H9 (cell line): Measurements from ENCODE around the gene ARPC1A. TPM values are rescaled to one million over a fixed set of nuclear protein-coding genes. Genes with fewer than 3 reads are reported as not detected.

Source experiments
- DNase-seq: peaks from one replicate; pipeline ENCODE4 v3.0.0-alpha.2; 2017
- H2AFZ ChIP-seq: one replicate; pipeline ENCODE4 v1.6.1; 2013; ENCODE audit warnings: mild to moderate bottlenecking, low read length, control low read depth, moderate library complexity
- H2AK5ac ChIP-seq: 2 replicates; pipeline ENCODE4 v1.6.1; 2013; ENCODE audit warnings: low read length, control low read depth, mixed read lengths; ENCODE audit not compliant: insufficient read length
- H2BK120ac ChIP-seq: one replicate; pipeline ENCODE4 v1.6.1; 2013; ENCODE audit warnings: low read depth, mild to moderate bottlenecking, low read length, control low read depth, inconsistent platforms; ENCODE audit not compliant: poor library complexity, severe bottlenecking
- H2BK12ac ChIP-seq: 2 replicates; pipeline ENCODE4 v1.6.1; 2013; ENCODE audit warnings: low read length, control low read depth, mixed read lengths, low read depth; ENCODE audit not compliant: insufficient read length
- H2BK15ac ChIP-seq: 2 replicates; pipeline ENCODE4 v1.6.1; 2013; ENCODE audit warnings: low read depth, low read length, control low read depth
- H2BK20ac ChIP-seq: one replicate; pipeline ENCODE4 v1.6.1; 2013; ENCODE audit warnings: low read depth, mild to moderate bottlenecking, low read length, control low read depth, inconsistent platforms; ENCODE audit not compliant: poor library complexity, severe bottlenecking
- H2BK5ac ChIP-seq: 2 replicates; pipeline ENCODE4 v1.6.1; 2013; ENCODE audit warnings: low read length, control low read depth, mixed read lengths; ENCODE audit not compliant: insufficient read length
- H3K14ac ChIP-seq: 2 replicates; pipeline ENCODE4 v1.6.1; 2013; ENCODE audit warnings: low read length, control low read depth; ENCODE audit not compliant: insufficient read depth
- H3K18ac ChIP-seq: 2 replicates; pipeline ENCODE4 v1.6.1; 2013; ENCODE audit warnings: low read depth, mild to moderate bottlenecking, mixed read lengths, low read length, control low read depth; ENCODE audit not compliant: insufficient read length
- H3K23ac ChIP-seq: 2 replicates; pipeline ENCODE4 v1.6.1; 2013; ENCODE audit warnings: low read length, control low read depth, mixed read lengths, low read depth; ENCODE audit not compliant: insufficient read length
- H3K23me2 ChIP-seq: 2 replicates; pipeline ENCODE4 v1.6.1; 2013; ENCODE audit warnings: low read depth, mild to moderate bottlenecking, mixed read lengths, low read length, control low read depth; ENCODE audit not compliant: insufficient read length, poor library complexity, severe bottlenecking
- H3K27ac ChIP-seq: 2 replicates; pipeline ENCODE4 v1.5.1; 2013; ENCODE audit warnings: low read length, control low read depth, mixed read lengths, low read depth; ENCODE audit not compliant: insufficient read length
- H3K27me3 ChIP-seq: 2 replicates; pipeline ENCODE4 v1.6.1; 2013; ENCODE audit warnings: low read length, control low read depth, inconsistent platforms; ENCODE audit not compliant: insufficient read depth
- H3K4ac ChIP-seq: 2 replicates; pipeline ENCODE4 v1.6.1; 2013; ENCODE audit warnings: low read depth, mild to moderate bottlenecking, control low read depth, inconsistent platforms, low read length, moderate library complexity
- H3K4me1 ChIP-seq: 2 replicates; pipeline ENCODE4 v1.6.1; 2013; ENCODE audit warnings: low read length, control low read depth, inconsistent platforms; ENCODE audit not compliant: insufficient read depth
- H3K4me2 ChIP-seq: 2 replicates; pipeline ENCODE4 v1.6.1; 2013; ENCODE audit warnings: low read length, control low read depth, mixed read lengths; ENCODE audit not compliant: insufficient read length, insufficient read depth
- H3K56ac ChIP-seq: 2 replicates; pipeline ENCODE4 v1.6.1; 2013; ENCODE audit warnings: low read depth, mild to moderate bottlenecking, mixed read lengths, low read length, control low read depth; ENCODE audit not compliant: insufficient read length
- H3K79me1 ChIP-seq: 2 replicates; pipeline ENCODE4 v1.6.1; 2013; ENCODE audit warnings: low read depth, mild to moderate bottlenecking, moderate library complexity, low read length, control low read depth, inconsistent platforms; ENCODE audit not compliant: insufficient read depth, poor library complexity, severe bottlenecking
- H3K79me2 ChIP-seq: 2 replicates; pipeline ENCODE4 v1.6.1; 2013; ENCODE audit warnings: low read length, control low read depth, inconsistent platforms; ENCODE audit not compliant: insufficient read depth
- H3K9ac ChIP-seq: 2 replicates; pipeline ENCODE4 v1.6.1; 2013; ENCODE audit warnings: low read length, control low read depth, mixed read lengths; ENCODE audit not compliant: insufficient read length; ENCODE audit errors: extremely low read depth
- H3K9me3 ChIP-seq: one replicate; pipeline ENCODE4 v1.6.1; 2013; ENCODE audit warnings: low read depth, low read length, inconsistent platforms; ENCODE audit not compliant: control insufficient read depth
- H3T11ph ChIP-seq: one replicate; pipeline ENCODE4 v1.6.1; 2013; ENCODE audit warnings: mild to moderate bottlenecking, low read length, control low read depth, inconsistent platforms
- H4K20me1 ChIP-seq: one replicate; pipeline ENCODE4 v1.6.1; 2013; ENCODE audit not compliant: control insufficient read depth, insufficient read length, insufficient read depth
- H4K5ac ChIP-seq: 2 replicates; pipeline ENCODE4 v1.6.1; 2013; ENCODE audit warnings: low read depth, mild to moderate bottlenecking, mixed read lengths, low read length, control low read depth; ENCODE audit not compliant: insufficient read length
- H4K8ac ChIP-seq: replicated peaks from 2 replicates; pipeline ENCODE4 v1.6.1; 2013; ENCODE audit warnings: low read length, control low read depth, mixed read lengths, low read depth; ENCODE audit not compliant: insufficient read length
- H4K91ac ChIP-seq: 2 replicates; pipeline ENCODE4 v1.6.1; 2013; ENCODE audit warnings: low read depth, mild to moderate bottlenecking, moderate library complexity, mixed read lengths, low read length, control low read depth; ENCODE audit not compliant: insufficient read length
- H3K27ac Mint-ChIP-seq, 3 experiments: 2 replicates in 2 of 3; 3 replicates in 1 of 3; pipeline ENCODE4 v1.8.0; 2020 to 2021; ENCODE audit warnings: mixed read lengths in 3 of 3, mild to moderate bottlenecking in 1 of 3, moderate library complexity in 1 of 3
- H3K27me3 Mint-ChIP-seq: 2 replicates; pipeline ENCODE4 v1.8.0; 2021; ENCODE audit warnings: low read depth, mild to moderate bottlenecking, moderate library complexity, mixed read lengths
- H3K36me3 Mint-ChIP-seq, 3 experiments: 2 replicates in 2 of 3; 3 replicates in 1 of 3; pipeline ENCODE4 v1.8.0; 2020 to 2021; ENCODE audit warnings: low read depth in 3 of 3, mixed read lengths in 3 of 3; ENCODE audit not compliant: insufficient read depth in 1 of 3
- H3K4me1 Mint-ChIP-seq, 2 experiments: 2 replicates each; pipeline ENCODE4 v1.8.0; 2020; ENCODE audit warnings: mixed read lengths in 2 of 2
- H3K4me3 Mint-ChIP-seq, 2 experiments: 2 replicates in 1 of 2; 3 replicates in 1 of 2; pipeline ENCODE4 v1.8.0; 2020 to 2021; ENCODE audit warnings: mild to moderate bottlenecking in 2 of 2, mixed read lengths in 2 of 2, moderate library complexity in 1 of 2
- H3K9me3 Mint-ChIP-seq, 2 experiments: 2 replicates in 1 of 2; 3 replicates in 1 of 2; pipeline ENCODE4 v1.8.0; 2020; ENCODE audit warnings: mild to moderate bottlenecking in 2 of 2, mixed read lengths in 2 of 2, moderate library complexity in 1 of 2
- WGBS: extraction: QIAGEN DNeasy Blood & Tissue Kit; methylation state at CpG from one replicate; pipeline ENCODE4 v1.1.7; 2013; ENCODE audit warnings: missing lambda C conversion rate, low lambda C conversion rate, mixed read lengths; ENCODE audit not compliant: insufficient read length; ENCODE audit errors: extremely low coverage; 5-methylcytosine and 5-hydroxymethylcytosine counted together
- total RNA-seq: library from RNA; stranded (reverse); gene quantifications from 2 replicates; pipeline ENCODE4 v1.2.1, GENCODE V29; 2021
- TF ChIP-seq, protein P1 (sequence below): fragments of 200-600 bp; sonication (generic); conservative IDR thresholded peaks from 3 replicates; pipeline ENCODE4 v1.8.0; 2021; ENCODE audit warnings: antibody characterized with exemption, mild to moderate bottlenecking

The ARPC1A gene
- total RNA-seq, 1 experiment from 2014 or later = 169 TPM

DNA sequence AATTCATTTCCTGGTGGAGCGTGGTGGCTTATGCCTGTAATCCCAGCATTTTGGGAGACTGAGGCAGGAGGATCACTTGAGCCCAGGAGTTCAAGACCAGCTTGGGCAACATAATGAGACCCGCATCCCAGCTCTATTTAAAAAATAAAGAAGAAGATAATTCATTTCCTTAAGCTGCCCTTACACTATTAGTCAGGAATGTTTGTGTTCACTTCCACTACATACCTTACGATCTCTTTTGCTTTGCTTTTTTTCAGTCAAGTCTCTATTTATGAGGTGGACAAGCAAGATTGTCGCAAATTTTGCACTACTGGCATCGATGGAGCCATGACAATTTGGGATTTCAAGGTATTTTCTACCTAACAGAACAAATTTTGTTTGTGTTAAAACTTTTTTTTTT lies 37.6 kb downstream of the ARPC1A start:
- no peak overlapping the region for H4K5ac ChIP-seq
- no peak overlapping the region for H2AFZ ChIP-seq
- no peak overlapping the region for H3K27ac Mint-ChIP-seq

More for the DNA sequence above, 37.6 kb downstream of the ARPC1A start:
- peaks cover 3% of the 10 kb centered on the region; the same call in 1 of the 2 replicates for H3K4me1 ChIP-seq
- WGBS = no CpG with 5 or more reads among the region's 5 CpGs
- H3K14ac ChIP-seq = no peak overlapping the region
- no peaks in the 10 kb centered on the region for H3K79me1 ChIP-seq
- H3K23me2 ChIP-seq = no peaks in the 10 kb centered on the region
- H2BK20ac ChIP-seq = no peak overlapping the region
- H4K20me1 ChIP-seq = no peaks in the 10 kb centered on the region
- H3K23ac ChIP-seq = no peak overlapping the region
- no peak overlapping the region for H2BK12ac ChIP-seq
- H2BK5ac ChIP-seq = no peak overlapping the region
- no peak overlapping the region for H2BK15ac ChIP-seq
- H3K4ac ChIP-seq = no peak overlapping the region
- Mint-ChIP-seq H3K4me1 (peaks cover 10 to 19% of the 10 kb centered on the region in 2 experiments), H3K36me3 (peaks cover 17 to 76% (median 59%) of the 10 kb centered on the region in 3 experiments; a peak in 6 of 7 replicates), H3K9me3 (no peaks in the 10 kb centered on the region), H3K27me3 (no peaks in the 10 kb centered on the region), H3K4me3 (no peak overlapping the region)
- no peaks in the 10 kb centered on the region for H3K79me2 ChIP-seq
- H2BK120ac ChIP-seq = no peak overlapping the region
- no peak for DNase-seq
- no peaks in the 10 kb centered on the region for H3K27me3 ChIP-seq
- H3K56ac ChIP-seq = no peak overlapping the region
- H3K18ac ChIP-seq = no peak overlapping the region
- no peak overlapping the region for H4K8ac ChIP-seq
- TF ChIP-seq, protein P1, sequence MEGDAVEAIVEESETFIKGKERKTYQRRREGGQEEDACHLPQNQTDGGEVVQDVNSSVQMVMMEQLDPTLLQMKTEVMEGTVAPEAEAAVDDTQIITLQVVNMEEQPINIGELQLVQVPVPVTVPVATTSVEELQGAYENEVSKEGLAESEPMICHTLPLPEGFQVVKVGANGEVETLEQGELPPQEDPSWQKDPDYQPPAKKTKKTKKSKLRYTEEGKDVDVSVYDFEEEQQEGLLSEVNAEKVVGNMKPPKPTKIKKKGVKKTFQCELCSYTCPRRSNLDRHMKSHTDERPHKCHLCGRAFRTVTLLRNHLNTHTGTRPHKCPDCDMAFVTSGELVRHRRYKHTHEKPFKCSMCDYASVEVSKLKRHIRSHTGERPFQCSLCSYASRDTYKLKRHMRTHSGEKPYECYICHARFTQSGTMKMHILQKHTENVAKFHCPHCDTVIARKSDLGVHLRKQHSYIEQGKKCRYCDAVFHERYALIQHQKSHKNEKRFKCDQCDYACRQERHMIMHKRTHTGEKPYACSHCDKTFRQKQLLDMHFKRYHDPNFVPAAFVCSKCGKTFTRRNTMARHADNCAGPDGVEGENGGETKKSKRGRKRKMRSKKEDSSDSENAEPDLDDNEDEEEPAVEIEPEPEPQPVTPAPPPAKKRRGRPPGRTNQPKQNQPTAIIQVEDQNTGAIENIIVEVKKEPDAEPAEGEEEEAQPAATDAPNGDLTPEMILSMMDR = no peak
- H3K9me3 ChIP-seq = no peaks in the 10 kb centered on the region
- no peak overlapping the region for H3T11ph ChIP-seq
- no peak overlapping the region for H2AK5ac ChIP-seq
- no peak overlapping the region for H3K4me2 ChIP-seq
- H4K91ac ChIP-seq = no peak overlapping the region
- H3K9ac ChIP-seq = no peak overlapping the region
- H3K27ac ChIP-seq = no peak overlapping the region
